ENCODE data around the gene WDPCP. TPM values are rescaled to one million over a fixed set of nuclear protein-coding genes. Genes with fewer than 3 reads are reported as not detected.

WDPCP gene
- total and polyA plus RNA-seq, 2 of the 4 experiments (the other 2 are of a cell fraction): 2.2 to 10.2 TPM

DNA sequence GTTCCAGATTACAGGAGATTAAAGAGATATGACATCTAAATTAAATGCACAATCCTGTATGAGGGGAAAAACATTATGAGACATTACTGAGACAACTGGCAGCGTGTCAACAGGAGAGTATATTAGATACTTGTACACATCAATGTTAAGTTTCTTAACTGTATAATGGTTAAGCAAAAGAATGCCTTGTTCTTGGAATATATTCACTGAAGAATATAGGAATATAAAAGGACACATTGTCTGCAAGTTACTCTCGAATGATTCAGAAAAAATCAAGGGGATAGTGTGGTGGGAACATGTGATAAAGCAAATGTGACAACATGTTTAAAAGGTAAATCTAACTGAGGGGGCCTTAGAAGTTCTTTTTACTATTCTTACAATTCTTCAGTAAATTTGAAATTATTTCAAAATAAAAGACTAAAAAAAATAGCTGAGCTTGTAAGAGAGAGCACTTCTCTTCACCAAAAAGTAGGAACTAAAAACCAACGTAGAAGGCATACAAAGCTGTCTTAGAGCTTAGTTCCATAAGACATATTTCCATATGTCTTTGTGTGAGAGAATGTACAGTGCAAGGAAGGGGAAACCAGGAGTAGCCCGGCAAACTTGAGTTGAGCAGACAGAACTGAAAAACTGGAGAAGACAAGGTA lies 7.5 kb downstream of the WDPCP start:
- Histone ChIP-seq H3K14ac (replicated peaks; ENCODE audit: low read depth, low read length) (no peak overlapping the region), H2AK9ac (replicated peaks; ENCODE audit: low read depth, low read length, poor library complexity) (no peak overlapping the region), H3K9me3 (ENCODE audit: control insufficient read depth, insufficient read depth, low read length) (no peaks in the 10 kb centered on the region), H3K4me3 (ENCODE audit: insufficient read depth, low read depth, low read length) (no peak overlapping the region), H3K27me3 (ENCODE audit: control insufficient read depth, insufficient read depth, low read length) (no peaks in the 10 kb centered on the region), H3K9ac (ENCODE audit: low read depth, low read length) (no peak overlapping the region), H2BK120ac (ENCODE audit: low read depth, low read length) (no peak overlapping the region), H3K18ac (ENCODE audit: low read depth, low read length) (no peak overlapping the region), H3K4ac (ENCODE audit: low read depth, low read length) (no peak overlapping the region), H3K4me1 (ENCODE audit: control insufficient read depth, insufficient read depth, low read length) (no peaks in the 10 kb centered on the region), H4K5ac (ENCODE audit: low read depth, low read length) (no peak overlapping the region), H2AFZ (replicated peaks; ENCODE audit: low read length, poor library complexity) (no peak overlapping the region), H2BK15ac (ENCODE audit: low read depth, low read length) (no peak overlapping the region), H3K79me1 (ENCODE audit: low read depth in 1 of 2, low read length in 2 of 2) (peaks cover 4 to 12% of the 10 kb centered on the region in 2 experiments; a peak in 1 of 4 replicates), H3K27ac (ENCODE audit: insufficient read depth, low read length) (no peak overlapping the region), H3K4me2 (ENCODE audit: low read depth, low read length) (no peak overlapping the region), H3K36me3 (ENCODE audit: control insufficient read depth, insufficient read depth, low read length) (no peaks in the 10 kb centered on the region), H3K9me1 (ENCODE audit: insufficient read depth, low read length) (no peaks in the 10 kb centered on the region), H4K8ac (ENCODE audit: low read depth in 2 of 2, low read length in 2 of 2) (no peak overlapping the region), H4K20me1 (ENCODE audit: insufficient read depth, low read length) (no peaks in the 10 kb centered on the region), H3K56ac (ENCODE audit: extremely low read depth, insufficient read depth, low read length) (no peak overlapping the region), H2AK5ac (ENCODE audit: low read depth, low read length) (no peak overlapping the region), H4K91ac (ENCODE audit: insufficient read depth, low read depth, low read length) (no peak overlapping the region), H2BK5ac (ENCODE audit: low read depth, low read length, poor library complexity, severe bottlenecking) (no peak overlapping the region), H2BK20ac (ENCODE audit: low read depth, low read length) (no peak overlapping the region), H3K23ac (ENCODE audit: low read depth, low read length) (no peak overlapping the region)
- ChIA-PET CTCF (no interaction called here), POLR2A (ENCODE audit: unreplicated experiment) (no interaction called here)
- ATAC-seq (ENCODE audit: low read depth): no peak
- in situ Hi-C loops (cut with MboI; ENCODE audit: low sequenced_read_pairs) (no loop called here), dilution Hi-C loops (cut with HindIII; ENCODE audit: low sequenced_read_pairs, unreplicated experiment) (no loop called here), intact Hi-C loops (cut with micrococcal nuclease) (no loop called here)
- BruUV-seq (replicated peaks): no TSS peak
- no CpG with 5 or more reads among the region's 4 CpGs for WGBS, 2 experiments (ENCODE audit: extremely low coverage in 2 of 2, insufficient read length in 1 of 2)
- no peak for DNase-seq
- TF ChIP-seq MAFK (IDR thresholded peaks at IDR 0.05; ENCODE audit: low read depth, low read length) (no peak), USF2 (IDR thresholded peaks at IDR 0.05; ENCODE audit: low read depth, low read length) (no peak), CEBPB (IDR thresholded peaks at IDR 0.05; ENCODE audit: low read depth, low read length) (no peak), POLR2A (IDR thresholded peaks at IDR 0.05; ENCODE audit: low read depth, low read length) (no peak), BHLHE40 (IDR thresholded peaks at IDR 0.05; ENCODE audit: low read depth, low read length) (no peak), NFE2L2 (IDR thresholded peaks at IDR 0.05; ENCODE audit: low read depth, low read length) (no peak), FOS (IDR thresholded peaks at IDR 0.05; ENCODE audit: low read depth, low read length) (no peak), MXI1 (IDR thresholded peaks at IDR 0.05; ENCODE audit: borderline replicate concordance, low read depth, low read length) (no peak), MAZ (IDR thresholded peaks at IDR 0.05; ENCODE audit: borderline replicate concordance, low read depth, low read length) (no peak), RCOR1 (IDR thresholded peaks at IDR 0.05; ENCODE audit: insufficient replicate concordance, low read length) (no peak), RFX5 (IDR thresholded peaks at IDR 0.05; ENCODE audit: low read depth, low read length) (no peak)
- TF ChIP-seq, protein P1, sequence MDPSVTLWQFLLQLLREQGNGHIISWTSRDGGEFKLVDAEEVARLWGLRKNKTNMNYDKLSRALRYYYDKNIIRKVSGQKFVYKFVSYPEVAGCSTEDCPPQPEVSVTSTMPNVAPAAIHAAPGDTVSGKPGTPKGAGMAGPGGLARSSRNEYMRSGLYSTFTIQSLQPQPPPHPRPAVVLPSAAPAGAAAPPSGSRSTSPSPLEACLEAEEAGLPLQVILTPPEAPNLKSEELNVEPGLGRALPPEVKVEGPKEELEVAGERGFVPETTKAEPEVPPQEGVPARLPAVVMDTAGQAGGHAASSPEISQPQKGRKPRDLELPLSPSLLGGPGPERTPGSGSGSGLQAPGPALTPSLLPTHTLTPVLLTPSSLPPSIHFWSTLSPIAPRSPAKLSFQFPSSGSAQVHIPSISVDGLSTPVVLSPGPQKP (IDR thresholded peaks at IDR 0.05; ENCODE audit: borderline replicate concordance, low read depth, low read length): no peak
- TF ChIP-seq, protein P2, sequence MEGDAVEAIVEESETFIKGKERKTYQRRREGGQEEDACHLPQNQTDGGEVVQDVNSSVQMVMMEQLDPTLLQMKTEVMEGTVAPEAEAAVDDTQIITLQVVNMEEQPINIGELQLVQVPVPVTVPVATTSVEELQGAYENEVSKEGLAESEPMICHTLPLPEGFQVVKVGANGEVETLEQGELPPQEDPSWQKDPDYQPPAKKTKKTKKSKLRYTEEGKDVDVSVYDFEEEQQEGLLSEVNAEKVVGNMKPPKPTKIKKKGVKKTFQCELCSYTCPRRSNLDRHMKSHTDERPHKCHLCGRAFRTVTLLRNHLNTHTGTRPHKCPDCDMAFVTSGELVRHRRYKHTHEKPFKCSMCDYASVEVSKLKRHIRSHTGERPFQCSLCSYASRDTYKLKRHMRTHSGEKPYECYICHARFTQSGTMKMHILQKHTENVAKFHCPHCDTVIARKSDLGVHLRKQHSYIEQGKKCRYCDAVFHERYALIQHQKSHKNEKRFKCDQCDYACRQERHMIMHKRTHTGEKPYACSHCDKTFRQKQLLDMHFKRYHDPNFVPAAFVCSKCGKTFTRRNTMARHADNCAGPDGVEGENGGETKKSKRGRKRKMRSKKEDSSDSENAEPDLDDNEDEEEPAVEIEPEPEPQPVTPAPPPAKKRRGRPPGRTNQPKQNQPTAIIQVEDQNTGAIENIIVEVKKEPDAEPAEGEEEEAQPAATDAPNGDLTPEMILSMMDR (conservative IDR thresholded peaks at IDR 0.05; ENCODE audit: low read depth, low read length): no peak

Measured in IMR-90 (cell line).